GM23338 (cell line): ENCODE data around the gene RHOBTB3. TPM values are rescaled to one million over a fixed set of nuclear protein-coding genes. Genes with fewer than 3 reads are reported as not detected.

Experiments used
- ATAC-seq: fragments of 200-7000 bp; cut with Tn5 transposase; 3 replicates; pipeline ENCODE4 v1.9.1; 2020
- DNase-seq: peaks from one replicate; pipeline ENCODE4 v3.0.0-alpha.2; 2015; ENCODE audit warnings: low spot score
- H2AFZ ChIP-seq: fragments of 200-600 bp; sonication (generic); 2 replicates; pipeline ENCODE4 v1.8.0; 2016; ENCODE audit warnings: antibody characterized with exemption, mild to moderate bottlenecking, moderate library complexity
- H3F3A ChIP-seq: fragments of 200-600 bp; sonication (generic); replicated peaks from 2 replicates; pipeline ENCODE4 v1.8.0; 2017; ENCODE audit warnings: antibody characterized with exemption, mixed run types, low read depth
- H3K27ac ChIP-seq: fragments of 200-600 bp; sonication (generic); 2 replicates; pipeline ENCODE4 v1.6.1; 2016; ENCODE audit warnings: low read depth
- H3K27me3 ChIP-seq: fragments of 200-600 bp; sonication (generic); 2 replicates; pipeline ENCODE4 v1.8.0; 2016; ENCODE audit warnings: mild to moderate bottlenecking, mixed run types, moderate library complexity; ENCODE audit not compliant: insufficient read depth
- H3K36me3 ChIP-seq: fragments of 200-600 bp; sonication (generic); 2 replicates; pipeline ENCODE4 v1.8.0; 2016; ENCODE audit warnings: mild to moderate bottlenecking; ENCODE audit not compliant: insufficient read depth
- H3K4me1 ChIP-seq: fragments of 200-600 bp; sonication (generic); 2 replicates; pipeline ENCODE4 v1.8.0; 2016; ENCODE audit warnings: mild to moderate bottlenecking, moderate library complexity; ENCODE audit not compliant: insufficient read depth
- H3K4me2 ChIP-seq: fragments of 200-600 bp; sonication (generic); 2 replicates; pipeline ENCODE4 v1.7.1; 2017; ENCODE audit warnings: mixed run types
- H3K4me3 ChIP-seq: fragments of 200-600 bp; sonication (generic); 2 replicates; pipeline ENCODE4 v1.6.1; 2016; ENCODE audit warnings: mixed run types
- H3K79me2 ChIP-seq: fragments of 200-600 bp; sonication (generic); replicated peaks from 2 replicates; pipeline ENCODE4 v1.8.0; 2017; ENCODE audit warnings: mild to moderate bottlenecking; ENCODE audit not compliant: insufficient read depth
- H3K9me2 ChIP-seq: fragments of 200-600 bp; sonication (generic); 2 replicates; pipeline ENCODE4 v1.8.0; 2017; ENCODE audit not compliant: insufficient read depth
- H4K20me1 ChIP-seq: fragments of 200-600 bp; sonication (generic); replicated peaks from 2 replicates; pipeline ENCODE4 v1.8.0; 2017; ENCODE audit warnings: mild to moderate bottlenecking; ENCODE audit not compliant: insufficient read depth
- H3K27ac Mint-ChIP-seq: 2 replicates; pipeline ENCODE4 v1.8.0; 2020; ENCODE audit warnings: inconsistent platforms, mild to moderate bottlenecking, moderate library complexity, mixed read lengths
- H3K27me3 Mint-ChIP-seq: 3 replicates; pipeline ENCODE4 v1.8.0; 2022; ENCODE audit warnings: low read depth, mild to moderate bottlenecking, moderate library complexity, mixed read lengths, inconsistent platforms; ENCODE audit not compliant: insufficient read depth, poor library complexity
- H3K36me3 Mint-ChIP-seq: 3 replicates; pipeline ENCODE4 v1.8.0; 2021; ENCODE audit warnings: low read depth, mild to moderate bottlenecking, inconsistent platforms, moderate library complexity, mixed read lengths
- H3K4me1 Mint-ChIP-seq: 3 replicates; pipeline ENCODE4 v1.8.0; 2020; ENCODE audit warnings: mild to moderate bottlenecking, inconsistent platforms, mixed read lengths
- H3K4me3 Mint-ChIP-seq: 3 replicates; pipeline ENCODE4 v1.8.0; 2021; ENCODE audit warnings: moderate library complexity, mild to moderate bottlenecking, inconsistent platforms, mixed read lengths
- H3K9me3 Mint-ChIP-seq: 3 replicates; pipeline ENCODE4 v1.8.0; 2020; ENCODE audit warnings: moderate library complexity, mild to moderate bottlenecking, inconsistent platforms, mixed read lengths
- CREB1 ChIP-seq: fragments of 250-450 bp; sonication (Bioruptor Pico); IDR thresholded peaks from 2 replicates; pipeline ENCODE4 v1.5.0; 2020; ENCODE audit warnings: low read depth, mild to moderate bottlenecking, moderate library complexity
- CTCF ChIP-seq, 2 experiments: fragments of 200-600 bp in 1 of 2; sonication (generic) in 1 of 2; conservative IDR thresholded peaks; 2 replicates each; pipeline versions ENCODE4 v1.5.1 to v1.6.1; 2016 to 2017; ENCODE audit warnings: antibody characterized with exemption in 2 of 2, low read depth in 2 of 2, mild to moderate bottlenecking in 2 of 2, moderate library complexity in 1 of 2
- EZH2 ChIP-seq: fragments of 200-600 bp; sonication (generic); IDR thresholded peaks from one replicate; pipeline ENCODE4 v1.8.0; 2017; ENCODE audit warnings: antibody characterized with exemption, mild to moderate bottlenecking, low read depth; ENCODE audit not compliant: unreplicated experiment
- EZH2phosphoT487 ChIP-seq: fragments of 200-600 bp; sonication (generic); IDR thresholded peaks from one replicate; pipeline ENCODE4 v1.8.1; 2018; ENCODE audit warnings: antibody characterized with exemption; ENCODE audit not compliant: unreplicated experiment
- JUNB ChIP-seq: IDR thresholded peaks from one replicate; pipeline ENCODE4 v1.6.1; 2016; ENCODE audit warnings: antibody characterized with exemption; ENCODE audit not compliant: unreplicated experiment
- NANOG ChIP-seq: IDR thresholded peaks from 2 replicates; pipeline ENCODE4 v1.6.1; 2016; ENCODE audit warnings: antibody characterized with exemption, borderline replicate concordance
- POLR2AphosphoS5 ChIP-seq: IDR thresholded peaks from 2 replicates; pipeline ENCODE4 v1.6.1; 2016; ENCODE audit warnings: antibody characterized with exemption, low read depth
- REST ChIP-seq: IDR thresholded peaks from one replicate; pipeline ENCODE4 v1.6.1; 2018; ENCODE audit warnings: antibody characterized with exemption; ENCODE audit not compliant: unreplicated experiment
- STAT1 ChIP-seq: IDR thresholded peaks from one replicate; pipeline ENCODE4 v1.6.1; 2016; ENCODE audit warnings: antibody characterized with exemption; ENCODE audit not compliant: unreplicated experiment
- ZNF114 ChIP-seq: fragments of 250-450 bp; sonication (Bioruptor Pico); IDR thresholded peaks from 2 replicates; pipeline ENCODE4 v1.5.0; 2020; ENCODE audit warnings: mild to moderate bottlenecking, moderate library complexity
- ZNF331 ChIP-seq: fragments of 250-450 bp; sonication (Bioruptor Pico); IDR thresholded peaks from 2 replicates; pipeline ENCODE4 v1.5.0; 2020; ENCODE audit warnings: low read depth, mild to moderate bottlenecking, moderate library complexity
- polyA plus RNA-seq: library from polyadenylated mRNA; unstranded; fragments of >200 nt; fragmentation: Nextera tagmentation; extraction: Ambion mirVana; gene quantifications from 2 replicates; pipeline ENCODE4 v1.2.1, GENCODE V29; 2016
- total RNA-seq: library from RNA; depleted of rRNA; stranded (reverse); fragments of >200 nt; shearing (Covaris generic); gene quantifications from 2 replicates; pipeline ENCODE4 v1.2.3, GENCODE V29; 2014
- TF ChIP-seq, protein P1 (sequence below): IDR thresholded peaks from 2 replicates; pipeline ENCODE4 v1.6.1; 2016; ENCODE audit warnings: antibody characterized with exemption
- TF ChIP-seq, protein P2 (sequence below): fragments of 250-450 bp; sonication (Bioruptor Pico); IDR thresholded peaks from 2 replicates; pipeline ENCODE4 v1.5.0; 2020; ENCODE audit warnings: mild to moderate bottlenecking, moderate library complexity

The RHOBTB3 gene
- total and polyA plus RNA-seq, 2 experiments from 2014 or later: 10.0 to 13.4 TPM

DNA sequence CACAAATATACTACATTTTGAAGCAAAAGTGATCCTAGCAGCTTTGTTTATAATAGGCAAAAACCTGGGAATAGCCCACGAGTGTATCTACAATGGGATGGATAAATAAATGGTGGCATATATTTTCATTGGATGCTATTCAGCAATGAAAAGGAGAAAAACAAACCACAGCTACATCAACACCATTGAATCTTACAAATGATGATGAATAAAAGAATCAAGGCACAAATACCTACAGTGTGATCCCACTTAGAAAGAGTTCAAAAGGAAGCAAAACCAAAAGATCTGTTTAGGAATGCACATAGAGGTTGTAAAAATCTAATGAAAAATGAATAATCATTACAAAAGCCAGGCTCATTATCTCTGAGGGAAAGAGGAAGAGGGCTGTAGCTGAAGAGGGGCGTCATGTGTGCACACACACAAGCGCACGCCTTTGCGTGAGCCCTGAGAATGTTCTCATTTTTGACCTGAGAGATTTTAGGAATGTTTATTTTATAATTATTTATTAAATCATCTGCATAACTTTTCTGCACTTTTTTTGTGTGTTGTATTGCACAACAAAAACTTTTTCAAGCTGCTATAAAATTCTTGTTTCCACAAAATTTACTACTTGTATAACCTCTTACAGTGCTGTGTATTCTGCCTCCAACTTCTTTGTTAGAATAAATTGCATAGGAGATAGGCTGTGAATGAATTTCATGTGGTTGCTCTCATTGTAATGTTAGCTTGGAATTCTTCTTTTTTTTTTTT lies 5.9 kb upstream of the RHOBTB3 start:
- H3K9me3 Mint-ChIP-seq: no peaks in the 10 kb centered on the region

More for the DNA sequence above, 5.9 kb upstream of the RHOBTB3 start:
- H3K9me2 ChIP-seq: no peaks in the 10 kb centered on the region
- Mint-ChIP-seq H3K27ac (no peak overlapping the region), H3K4me1 (peaks cover 57% of the 10 kb centered on the region), H3K4me3 (no peak overlapping the region), H3K27me3 (peaks cover 7% of the 10 kb centered on the region), H3K36me3 (no peaks in the 10 kb centered on the region)
- peaks cover 35% of the 10 kb centered on the region for H3K4me1 ChIP-seq
- H4K20me1 ChIP-seq: no peaks in the 10 kb centered on the region
- no peak for TF ChIP-seq CTCF (conservative IDR thresholded peaks at IDR 0.05; ENCODE audit: low read depth in 2 of 2)
- TF ChIP-seq ZNF331 (CRISPR knock-in tag): no peak
- TF ChIP-seq STAT1: no peak
- TF ChIP-seq JUNB: no peak
- TF ChIP-seq, protein P1, sequence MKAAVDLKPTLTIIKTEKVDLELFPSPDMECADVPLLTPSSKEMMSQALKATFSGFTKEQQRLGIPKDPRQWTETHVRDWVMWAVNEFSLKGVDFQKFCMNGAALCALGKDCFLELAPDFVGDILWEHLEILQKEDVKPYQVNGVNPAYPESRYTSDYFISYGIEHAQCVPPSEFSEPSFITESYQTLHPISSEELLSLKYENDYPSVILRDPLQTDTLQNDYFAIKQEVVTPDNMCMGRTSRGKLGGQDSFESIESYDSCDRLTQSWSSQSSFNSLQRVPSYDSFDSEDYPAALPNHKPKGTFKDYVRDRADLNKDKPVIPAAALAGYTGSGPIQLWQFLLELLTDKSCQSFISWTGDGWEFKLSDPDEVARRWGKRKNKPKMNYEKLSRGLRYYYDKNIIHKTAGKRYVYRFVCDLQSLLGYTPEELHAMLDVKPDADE: no peak
- no peak for TF ChIP-seq CREB1
- TF ChIP-seq ZNF114: no peak
- TF ChIP-seq NANOG: no peak
- no peak for TF ChIP-seq REST
- TF ChIP-seq EZH2phosphoT487: no peak
- TF ChIP-seq EZH2: no peak
- TF ChIP-seq POLR2AphosphoS5: no peak
- TF ChIP-seq, protein P2, sequence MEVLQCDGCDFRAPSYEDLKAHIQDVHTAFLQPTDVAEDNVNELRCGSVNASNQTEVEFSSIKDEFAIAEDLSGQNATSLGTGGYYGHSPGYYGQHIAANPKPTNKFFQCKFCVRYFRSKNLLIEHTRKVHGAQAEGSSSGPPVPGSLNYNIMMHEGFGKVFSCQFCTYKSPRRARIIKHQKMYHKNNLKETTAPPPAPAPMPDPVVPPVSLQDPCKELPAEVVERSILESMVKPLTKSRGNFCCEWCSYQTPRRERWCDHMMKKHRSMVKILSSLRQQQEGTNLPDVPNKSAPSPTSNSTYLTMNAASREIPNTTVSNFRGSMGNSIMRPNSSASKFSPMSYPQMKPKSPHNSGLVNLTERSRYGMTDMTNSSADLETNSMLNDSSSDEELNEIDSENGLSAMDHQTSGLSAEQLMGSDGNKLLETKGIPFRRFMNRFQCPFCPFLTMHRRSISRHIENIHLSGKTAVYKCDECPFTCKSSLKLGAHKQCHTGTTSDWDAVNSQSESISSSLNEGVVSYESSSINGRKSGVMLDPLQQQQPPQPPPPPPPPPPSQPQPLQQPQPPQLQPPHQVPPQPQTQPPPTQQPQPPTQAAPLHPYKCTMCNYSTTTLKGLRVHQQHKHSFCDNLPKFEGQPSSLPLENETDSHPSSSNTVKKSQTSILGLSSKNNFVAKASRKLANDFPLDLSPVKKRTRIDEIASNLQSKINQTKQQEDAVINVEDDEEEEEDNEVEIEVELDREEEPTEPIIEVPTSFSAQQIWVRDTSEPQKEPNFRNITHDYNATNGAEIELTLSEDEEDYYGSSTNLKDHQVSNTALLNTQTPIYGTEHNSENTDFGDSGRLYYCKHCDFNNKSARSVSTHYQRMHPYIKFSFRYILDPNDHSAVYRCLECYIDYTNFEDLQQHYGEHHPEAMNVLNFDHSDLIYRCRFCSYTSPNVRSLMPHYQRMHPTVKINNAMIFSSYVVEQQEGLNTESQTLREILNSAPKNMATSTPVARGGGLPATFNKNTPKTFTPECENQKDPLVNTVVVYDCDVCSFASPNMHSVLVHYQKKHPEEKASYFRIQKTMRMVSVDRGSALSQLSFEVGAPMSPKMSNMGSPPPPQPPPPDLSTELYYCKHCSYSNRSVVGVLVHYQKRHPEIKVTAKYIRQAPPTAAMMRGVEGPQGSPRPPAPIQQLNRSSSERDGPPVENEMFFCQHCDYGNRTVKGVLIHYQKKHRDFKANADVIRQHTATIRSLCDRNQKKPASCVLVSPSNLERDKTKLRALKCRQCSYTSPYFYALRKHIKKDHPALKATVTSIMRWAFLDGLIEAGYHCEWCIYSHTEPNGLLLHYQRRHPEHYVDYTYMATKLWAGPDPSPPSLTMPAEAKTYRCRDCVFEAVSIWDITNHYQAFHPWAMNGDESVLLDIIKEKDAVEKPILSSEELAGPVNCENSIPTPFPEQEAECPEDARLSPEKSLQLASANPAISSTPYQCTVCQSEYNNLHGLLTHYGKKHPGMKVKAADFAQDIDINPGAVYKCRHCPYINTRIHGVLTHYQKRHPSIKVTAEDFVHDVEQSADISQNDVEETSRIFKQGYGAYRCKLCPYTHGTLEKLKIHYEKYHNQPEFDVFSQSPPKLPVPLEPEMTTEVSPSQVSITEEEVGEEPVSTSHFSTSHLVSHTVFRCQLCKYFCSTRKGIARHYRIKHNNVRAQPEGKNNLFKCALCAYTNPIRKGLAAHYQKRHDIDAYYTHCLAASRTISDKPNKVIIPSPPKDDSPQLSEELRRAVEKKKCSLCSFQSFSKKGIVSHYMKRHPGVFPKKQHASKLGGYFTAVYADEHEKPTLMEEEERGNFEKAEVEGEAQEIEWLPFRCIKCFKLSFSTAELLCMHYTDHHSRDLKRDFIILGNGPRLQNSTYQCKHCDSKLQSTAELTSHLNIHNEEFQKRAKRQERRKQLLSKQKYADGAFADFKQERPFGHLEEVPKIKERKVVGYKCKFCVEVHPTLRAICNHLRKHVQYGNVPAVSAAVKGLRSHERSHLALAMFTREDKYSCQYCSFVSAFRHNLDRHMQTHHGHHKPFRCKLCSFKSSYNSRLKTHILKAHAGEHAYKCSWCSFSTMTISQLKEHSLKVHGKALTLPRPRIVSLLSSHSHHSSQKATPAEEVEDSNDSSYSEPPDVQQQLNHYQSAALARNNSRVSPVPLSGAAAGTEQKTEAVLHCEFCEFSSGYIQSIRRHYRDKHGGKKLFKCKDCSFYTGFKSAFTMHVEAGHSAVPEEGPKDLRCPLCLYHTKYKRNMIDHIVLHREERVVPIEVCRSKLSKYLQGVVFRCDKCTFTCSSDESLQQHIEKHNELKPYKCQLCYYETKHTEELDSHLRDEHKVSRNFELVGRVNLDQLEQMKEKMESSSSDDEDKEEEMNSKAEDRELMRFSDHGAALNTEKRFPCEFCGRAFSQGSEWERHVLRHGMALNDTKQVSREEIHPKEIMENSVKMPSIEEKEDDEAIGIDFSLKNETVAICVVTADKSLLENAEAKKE (CRISPR knock-in tag): no peak
- H3K4me3 ChIP-seq: no peak overlapping the region
- H3F3A ChIP-seq: no peaks in the 10 kb centered on the region
- no peak for DNase-seq
- no peak for ATAC-seq
- no peaks in the 10 kb centered on the region for H3K79me2 ChIP-seq
- H3K27me3 ChIP-seq: peaks cover 33% of the 10 kb centered on the region
- H3K27ac ChIP-seq: no peak overlapping the region
- H3K36me3 ChIP-seq: no peaks in the 10 kb centered on the region
- no peak overlapping the region for H2AFZ ChIP-seq
- H3K4me2 ChIP-seq: no peak overlapping the region
